NB4 (cell line): ENCODE results near the gene SCAF8.
A peak's percentile ranks its signal among the peaks of the same experiment; 100 is the strongest.

Experiments used
- CTCF ChIP-seq: IDR thresholded peaks from one replicate; pipeline ENCODE4 v1.5.1; 2012; ENCODE audit warnings: low read depth, low read length
- POLR2A ChIP-seq: IDR thresholded peaks from 2 replicates; pipeline ENCODE4 v1.6.1; 2011; ENCODE audit warnings: mild to moderate bottlenecking; ENCODE audit not compliant: insufficient read length; ENCODE audit errors: extremely low read depth

- peak; percentile 37 for TF ChIP-seq CTCF
- peak; percentile 61 for TF ChIP-seq POLR2A
These were observed at the start of gene SCAF8 for GRCh38 chr6:154733183-154733625.
